Endothelial cell of umbilical vein (primary cell): ENCODE measurements around the gene IQGAP3. TPM values are rescaled to one million over a fixed set of nuclear protein-coding genes. Genes with fewer than 3 reads are reported as not detected.

Experiments
- BruUV-seq: library from RNA; stranded (reverse); fragments of 400-500 nt; replicated peaks from 2 replicates; lab custom pipeline; 2021; lab: Mats Ljungman, UMichigan
- CTCF ChIA-PET: fragments of 300-600, 350-600 bp; sonication (Branson Sonifier 250); formaldehyde crosslinking; loops from one replicate; lab custom pipeline; 2021; ENCODE audit warnings: antibody characterized with exemption, inconsistent platforms; lab: Charles Lee
- POLR2A ChIA-PET: fragments of 300-600, 350-600 bp; sonication (Branson Sonifier 250); formaldehyde crosslinking; loops from one replicate; lab custom pipeline; 2021; ENCODE audit warnings: antibody characterized with exemption, inconsistent platforms; lab: Charles Lee
- DNase-seq: peaks from one replicate; pipeline ENCODE4 v3.0.0-alpha.2; 2011; ENCODE audit warnings: low read depth, low spot score
- FAIRE-seq: peaks from 2 replicates; lab custom pipeline; 2011; peaks lifted over from hg19 to GRCh38; lab: Jason Lieb, UNC
- H2AFZ ChIP-seq: 2 replicates; pipeline ENCODE4 v1.6.0; 2012; ENCODE audit warnings: low read depth, low read length, control low read depth, inconsistent platforms
- H3K27ac ChIP-seq: 2 replicates; pipeline ENCODE4 v1.5.1; 2011; ENCODE audit warnings: low read depth, mild to moderate bottlenecking, control low read depth, low read length, moderate library complexity; ENCODE audit not compliant: insufficient read depth
- H3K27me3 ChIP-seq, 2 experiments: 2 replicates each; pipeline versions ENCODE4 v1.6.0 to v1.6.1; 2011; ENCODE audit warnings: low read length in 2 of 2, mixed read lengths in 1 of 2; ENCODE audit not compliant: control insufficient read depth in 2 of 2, insufficient read depth in 2 of 2
- H3K36me3 ChIP-seq, 2 experiments: 2 replicates in 1 of 2; 3 replicates in 1 of 2; pipeline ENCODE4 v1.5.1; 2011; ENCODE audit warnings: low read length in 2 of 2, mild to moderate bottlenecking in 1 of 2, moderate library complexity in 1 of 2; ENCODE audit not compliant: control insufficient read depth in 2 of 2, insufficient read depth in 2 of 2; ENCODE audit errors: extremely low read depth in 1 of 2
- H3K4me1 ChIP-seq: 3 replicates; pipeline ENCODE4 v1.5.1; 2011; ENCODE audit warnings: mild to moderate bottlenecking, low read length; ENCODE audit not compliant: control insufficient read depth, insufficient read depth; ENCODE audit errors: extremely low read depth
- H3K4me2 ChIP-seq: 2 replicates; pipeline ENCODE4 v1.6.1; 2011; ENCODE audit warnings: low read length, control low read depth, mixed read lengths; ENCODE audit not compliant: insufficient read depth
- H3K4me3 ChIP-seq, 3 experiments: fragments of 200-600 bp in 1 of 3; sonication (generic), shearing (Covaris generic) in 1 of 3; replicated peaks in 1 of 3; 2 replicates each; pipeline ENCODE4 v1.5.1; 2011 to 2016; ENCODE audit warnings: control low read depth in 3 of 3, low read length in 3 of 3, mild to moderate bottlenecking in 2 of 3, inconsistent platforms in 1 of 3, low read depth in 1 of 3, moderate library complexity in 1 of 3; ENCODE audit not compliant: insufficient read depth in 1 of 3
- H3K79me2 ChIP-seq: 2 replicates; pipeline ENCODE4 v1.6.0; 2012; ENCODE audit warnings: low read length, inconsistent platforms; ENCODE audit not compliant: control insufficient read depth, insufficient read depth
- H3K9ac ChIP-seq: replicated peaks from 2 replicates; pipeline ENCODE3; 2011; ENCODE audit warnings: low read length, control low read depth; ENCODE audit not compliant: insufficient read depth; ENCODE audit errors: extremely low read depth
- H3K9me1 ChIP-seq: replicated peaks from 3 replicates; pipeline ENCODE4 v1.6.0; 2011; ENCODE audit warnings: mild to moderate bottlenecking, low read length; ENCODE audit not compliant: control insufficient read depth, insufficient read depth; ENCODE audit errors: extremely low read depth
- H3K9me3 ChIP-seq: replicated peaks from 2 replicates; pipeline ENCODE4 v1.5.1; 2012; ENCODE audit warnings: low read length, inconsistent platforms; ENCODE audit not compliant: control insufficient read depth, insufficient read depth
- H4K20me1 ChIP-seq: replicated peaks from 2 replicates; pipeline ENCODE3; 2011; ENCODE audit warnings: mild to moderate bottlenecking, low read length; ENCODE audit not compliant: control insufficient read depth, insufficient read depth; ENCODE audit errors: extremely low read depth
- EZH2 ChIP-seq: IDR thresholded peaks from 2 replicates; pipeline ENCODE4 v1.6.1; 2012; ENCODE audit warnings: borderline replicate concordance, low read depth, mild to moderate bottlenecking, moderate library complexity, low read length, inconsistent platforms; ENCODE audit not compliant: severe bottlenecking
- MYC ChIP-seq: IDR thresholded peaks from one replicate; pipeline ENCODE4 v1.6.1; 2011; ENCODE audit warnings: mild to moderate bottlenecking, low read depth, low read length
- POLR2AphosphoS5 ChIP-seq: IDR thresholded peaks from 2 replicates; pipeline ENCODE4 v1.6.1; 2012; ENCODE audit warnings: low read depth, mild to moderate bottlenecking, control low read depth, low read length, moderate library complexity; ENCODE audit not compliant: insufficient read depth
- dilution Hi-C: fragments of 300-500 bp; cut with MboI; formaldehyde crosslinking; loops from one replicate; pipeline ENCODE4 v1.15.0; 2019; ENCODE audit warnings: low sequenced_read_pairs; ENCODE audit not compliant: extremely low pct_ligation_motif_present
- intact Hi-C: fragments of 100-400 bp; cut with micrococcal nuclease; formaldehyde crosslinking; loops from one replicate; pipeline ENCODE4 v1.10.0; 2022
- polyA plus RNA-seq, 4 experiments: library from polyadenylated mRNA; depleted of rRNA in 3 of 4; stranded (reverse) in 3 of 4; unstranded in 1 of 4; fragments of >200 nt; gene quantifications; 2 replicates each; pipeline versions ENCODE4 v1.2.1 to v1.2.3, GENCODE V29; 2011 to 2012; ENCODE audit warnings: missing spikeins in 1 of 4
- total RNA-seq: library from RNA; stranded (reverse); gene quantifications from 2 replicates; pipeline ENCODE4 v1.2.3, GENCODE V29; 2021
- TF ChIP-seq, protein P1 (sequence below): IDR thresholded peaks from 2 replicates; pipeline ENCODE4 v1.6.1; 2011; ENCODE audit not compliant: insufficient read depth, insufficient read length
- TF ChIP-seq, protein P2 (sequence below), 2 donors: IDR thresholded peaks; 1 replicate in 1 of 2; 2 replicates in 1 of 2; pipeline ENCODE4 v1.5.1; 2011; ENCODE audit warnings: low read length in 2 of 2, mild to moderate bottlenecking in 2 of 2, moderate library complexity in 2 of 2, control low read depth in 1 of 2, inconsistent platforms in 1 of 2, low read depth in 1 of 2; ENCODE audit not compliant: insufficient read depth in 1 of 2; ENCODE audit errors: extremely low read depth in 1 of 2

The IQGAP3 gene
- total and polyA plus RNA-seq, 2 donors (not counting 3 experiments of a cell fraction or from before 2014, with no cell fraction given): 28.3 to 60.7 TPM

DNA sequence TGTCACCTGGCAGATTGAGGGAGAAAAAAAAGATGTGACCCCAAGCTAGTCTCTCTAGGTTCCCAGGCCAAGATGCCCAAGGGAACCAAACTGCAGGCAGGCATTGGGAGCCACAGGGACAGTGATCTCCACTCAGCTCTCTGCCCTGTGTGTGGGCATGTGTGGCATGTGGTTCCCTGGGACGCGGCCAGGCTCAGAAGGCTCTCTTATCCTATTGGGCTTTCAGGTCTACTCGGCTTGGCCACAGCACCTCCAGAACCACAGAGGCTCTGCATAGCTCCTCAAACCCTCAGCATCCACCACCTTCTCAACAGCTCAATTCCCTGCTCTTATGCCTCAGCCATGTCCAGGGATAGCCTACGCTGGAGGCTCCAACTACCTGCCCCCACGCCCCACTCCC lies 22.0 kb downstream of the IQGAP3 start:
- no peak overlapping the region for H3K4me2 ChIP-seq
- H3K79me2 ChIP-seq: no peaks in the 10 kb centered on the region
- no peak for FAIRE-seq
- ChIA-PET CTCF (interaction anchor here (0.8 to 1.3 kb wide), 3 partner anchors 58 to 165 kb away, joined by 3 to 6 read pairs (median 5); no protein-coding TSS in a partner anchor), POLR2A (no interaction called here)
- H3K27ac ChIP-seq: no peak overlapping the region
- H3K27me3 ChIP-seq: no peaks in the 10 kb centered on the region
- no peaks in the 10 kb centered on the region for H3K4me1 ChIP-seq
- TF ChIP-seq MYC (no peak), EZH2 (no peak)
- TF ChIP-seq, protein P1, sequence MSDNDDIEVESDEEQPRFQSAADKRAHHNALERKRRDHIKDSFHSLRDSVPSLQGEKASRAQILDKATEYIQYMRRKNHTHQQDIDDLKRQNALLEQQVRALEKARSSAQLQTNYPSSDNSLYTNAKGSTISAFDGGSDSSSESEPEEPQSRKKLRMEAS: no peak
- no peak overlapping the region for H3K4me3 ChIP-seq
- BruUV-seq: no TSS peak
- no peak overlapping the region for H3K9ac ChIP-seq
- H3K36me3 ChIP-seq: peaks cover 11 to 21% of the 10 kb centered on the region in 2 experiments
- dilution Hi-C loops (no loop called here), intact Hi-C loops (no loop called here)
- no peaks in the 10 kb centered on the region for H3K9me1 ChIP-seq
- no peak for DNase-seq
- no peaks in the 10 kb centered on the region for H4K20me1 ChIP-seq
- H3K9me3 ChIP-seq: no peaks in the 10 kb centered on the region
- no peak overlapping the region for H2AFZ ChIP-seq

DNA sequence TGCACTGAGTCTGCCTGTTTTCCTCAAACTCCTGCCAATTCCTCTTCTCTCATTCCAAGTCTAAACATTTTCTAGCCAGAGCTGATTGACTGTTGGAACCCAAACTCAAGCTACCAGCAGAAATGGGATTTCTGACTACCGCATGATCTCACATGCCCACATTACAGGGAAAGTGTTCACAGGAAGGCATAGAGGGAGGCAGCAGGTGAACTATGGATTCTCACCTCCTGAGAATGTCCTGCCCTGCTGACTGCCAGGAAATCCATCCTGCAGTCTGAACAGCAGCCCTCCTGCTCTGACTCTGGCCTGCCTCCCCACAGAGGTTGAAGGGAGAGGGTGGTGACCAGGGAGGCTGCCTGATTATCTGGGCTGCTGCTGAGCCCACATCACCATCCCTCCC lies 22.5 kb downstream of the IQGAP3 start:
- no peaks in the 10 kb centered on the region for H4K20me1 ChIP-seq
- DNase-seq (no peak), FAIRE-seq (no peak)
- peaks cover 11 to 21% of the 10 kb centered on the region in 2 experiments for H3K36me3 ChIP-seq
- no peak overlapping the region for H3K9ac ChIP-seq
- no peak overlapping the region for H3K4me2 ChIP-seq
- no peaks in the 10 kb centered on the region for H3K9me1 ChIP-seq
- H3K4me3 ChIP-seq: no peak overlapping the region
- H3K27ac ChIP-seq: no peak overlapping the region
- POLR2A ChIA-PET: interaction anchor here (0.7 kb wide), 1 partner anchor 21 kb away, joined by 3 read pairs; no protein-coding TSS in a partner anchor
- H3K4me1 ChIP-seq: no peaks in the 10 kb centered on the region
- CTCF ChIA-PET: interaction anchor here (0.8 to 1.2 kb wide), 2 partner anchors 58 to 69 kb away, joined by 3 to 6 read pairs; no protein-coding TSS in a partner anchor
- H2AFZ ChIP-seq: no peak overlapping the region
- no peaks in the 10 kb centered on the region for H3K79me2 ChIP-seq
- dilution Hi-C loops (no loop called here), intact Hi-C loops (no loop called here)
- no TSS peak for BruUV-seq
- TF ChIP-seq MYC (no peak), POLR2AphosphoS5 (no peak)
- TF ChIP-seq, protein P2, sequence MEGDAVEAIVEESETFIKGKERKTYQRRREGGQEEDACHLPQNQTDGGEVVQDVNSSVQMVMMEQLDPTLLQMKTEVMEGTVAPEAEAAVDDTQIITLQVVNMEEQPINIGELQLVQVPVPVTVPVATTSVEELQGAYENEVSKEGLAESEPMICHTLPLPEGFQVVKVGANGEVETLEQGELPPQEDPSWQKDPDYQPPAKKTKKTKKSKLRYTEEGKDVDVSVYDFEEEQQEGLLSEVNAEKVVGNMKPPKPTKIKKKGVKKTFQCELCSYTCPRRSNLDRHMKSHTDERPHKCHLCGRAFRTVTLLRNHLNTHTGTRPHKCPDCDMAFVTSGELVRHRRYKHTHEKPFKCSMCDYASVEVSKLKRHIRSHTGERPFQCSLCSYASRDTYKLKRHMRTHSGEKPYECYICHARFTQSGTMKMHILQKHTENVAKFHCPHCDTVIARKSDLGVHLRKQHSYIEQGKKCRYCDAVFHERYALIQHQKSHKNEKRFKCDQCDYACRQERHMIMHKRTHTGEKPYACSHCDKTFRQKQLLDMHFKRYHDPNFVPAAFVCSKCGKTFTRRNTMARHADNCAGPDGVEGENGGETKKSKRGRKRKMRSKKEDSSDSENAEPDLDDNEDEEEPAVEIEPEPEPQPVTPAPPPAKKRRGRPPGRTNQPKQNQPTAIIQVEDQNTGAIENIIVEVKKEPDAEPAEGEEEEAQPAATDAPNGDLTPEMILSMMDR (IDR thresholded peaks at IDR 0.05; ENCODE audit: extremely low read depth in 1 of 2, insufficient read depth in 1 of 2, low read depth in 1 of 2, low read length in 2 of 2): no peak
- TF ChIP-seq, protein P1: no peak
- no peaks in the 10 kb centered on the region for H3K27me3 ChIP-seq
- no peaks in the 10 kb centered on the region for H3K9me3 ChIP-seq
